ENCODE results near the gene SLIT3. TPM values are rescaled to one million over a fixed set of nuclear protein-coding genes. Genes with fewer than 3 reads are reported as not detected.

Gene SLIT3
- total RNA-seq, 4 donors from 2014 or later: 41.1 to 86.6 (median 62.7) TPM

DNA sequence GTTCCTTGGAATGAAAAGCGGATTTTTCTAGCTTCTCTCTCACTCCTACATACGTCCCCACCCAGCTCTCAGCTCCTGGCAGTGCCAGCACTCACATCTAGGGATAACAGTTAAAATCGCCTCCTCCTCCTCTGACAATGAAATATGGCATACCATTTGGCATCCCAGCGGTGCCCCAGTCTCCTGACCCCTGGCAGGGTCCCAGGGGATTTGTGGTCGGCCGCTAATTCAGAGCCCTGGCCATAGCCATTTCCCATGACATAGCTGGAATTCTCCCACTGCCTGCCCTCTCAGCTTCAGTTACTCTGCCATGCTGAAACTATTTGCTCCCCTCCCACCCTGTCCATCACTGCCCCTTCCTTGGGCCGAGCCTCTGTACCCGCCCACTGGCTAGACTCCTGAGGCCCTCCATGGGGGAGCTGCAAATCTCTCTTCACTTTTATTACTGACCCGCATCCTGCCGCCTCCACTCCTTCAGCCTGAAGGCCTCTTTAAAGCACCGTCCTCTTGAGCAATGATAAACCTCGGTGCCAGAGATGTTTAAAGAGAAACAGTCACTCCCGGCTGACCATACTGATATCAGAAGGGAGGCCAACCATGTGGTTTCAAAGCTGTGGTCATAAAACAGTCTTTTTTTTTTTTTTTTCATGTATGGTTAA lies 139.8 kb downstream of the SLIT3 start:
- Histone ChIP-seq H3K36me3 (no peaks in the 10 kb centered on the region), H3K4me1 (peaks cover 14 to 33% (median 25%) of the 10 kb centered on the region in 4 donors), H3K27me3 (no peaks in the 10 kb centered on the region), H3K9me3 (peaks cover 0 to 18% (median 15%) of the 10 kb centered on the region in 4 donors), H3K27ac (replicated peaks in 1 of 4) (peak overlapping the region; percentile 62 to 76 (median 70)), H3K4me3 (peak overlapping the region in 1 of 4 donors; percentile 27)
- WGBS: 53% methylated on average over 12 of the region's 13 CpGs
- TF ChIP-seq, protein P1, sequence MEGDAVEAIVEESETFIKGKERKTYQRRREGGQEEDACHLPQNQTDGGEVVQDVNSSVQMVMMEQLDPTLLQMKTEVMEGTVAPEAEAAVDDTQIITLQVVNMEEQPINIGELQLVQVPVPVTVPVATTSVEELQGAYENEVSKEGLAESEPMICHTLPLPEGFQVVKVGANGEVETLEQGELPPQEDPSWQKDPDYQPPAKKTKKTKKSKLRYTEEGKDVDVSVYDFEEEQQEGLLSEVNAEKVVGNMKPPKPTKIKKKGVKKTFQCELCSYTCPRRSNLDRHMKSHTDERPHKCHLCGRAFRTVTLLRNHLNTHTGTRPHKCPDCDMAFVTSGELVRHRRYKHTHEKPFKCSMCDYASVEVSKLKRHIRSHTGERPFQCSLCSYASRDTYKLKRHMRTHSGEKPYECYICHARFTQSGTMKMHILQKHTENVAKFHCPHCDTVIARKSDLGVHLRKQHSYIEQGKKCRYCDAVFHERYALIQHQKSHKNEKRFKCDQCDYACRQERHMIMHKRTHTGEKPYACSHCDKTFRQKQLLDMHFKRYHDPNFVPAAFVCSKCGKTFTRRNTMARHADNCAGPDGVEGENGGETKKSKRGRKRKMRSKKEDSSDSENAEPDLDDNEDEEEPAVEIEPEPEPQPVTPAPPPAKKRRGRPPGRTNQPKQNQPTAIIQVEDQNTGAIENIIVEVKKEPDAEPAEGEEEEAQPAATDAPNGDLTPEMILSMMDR (IDR thresholded peaks at IDR 0.05): no peak
- TF ChIP-seq POLR2AphosphoS5 (IDR thresholded peaks at IDR 0.05): peak in 1 of 2 donors; percentile 25
- intact Hi-C loops (cut with DNase I): no loop called here
- DNase-seq (ENCODE audit: extremely low spot score): no peak

DNA sequence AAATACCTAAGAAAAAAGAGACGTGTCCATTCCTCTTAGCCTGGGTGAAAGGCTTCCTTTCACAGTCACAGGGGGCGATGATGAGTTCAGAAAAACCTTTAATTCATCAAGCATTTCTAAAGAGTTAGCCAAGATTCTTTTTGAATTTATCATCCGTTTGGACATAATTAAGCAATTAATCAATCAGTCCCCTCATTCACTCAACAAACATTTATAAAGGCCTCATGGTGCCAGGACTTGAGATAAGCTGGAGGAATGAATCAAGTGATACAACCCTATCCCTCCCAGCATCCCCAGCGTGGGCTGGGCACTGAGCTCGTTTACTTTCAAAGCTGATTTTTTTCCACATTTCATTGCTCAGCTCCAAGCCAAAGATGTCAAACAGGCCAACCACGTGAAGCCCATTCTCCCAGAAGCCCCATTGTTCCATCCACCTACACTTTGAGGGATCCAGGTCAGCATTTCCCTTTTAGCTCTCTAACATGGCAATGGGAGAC lies 140.5 kb downstream of the SLIT3 start:
- H3K9me3 ChIP-seq: peaks cover 0 to 18% (median 15%) of the 10 kb centered on the region in 4 donors
- 63% methylated on average over 6 of the region's 6 CpGs for WGBS
- H3K27ac ChIP-seq (replicated peaks in 1 of 4): peak overlapping the region; percentile 62 to 76 (median 70)
- H3K27me3 ChIP-seq: no peaks in the 10 kb centered on the region
- H3K4me1 ChIP-seq: peaks cover 14 to 34% (median 25%) of the 10 kb centered on the region in 4 donors
- peak overlapping the region in 1 of 4 donors; percentile 27 for H3K4me3 ChIP-seq
- H3K36me3 ChIP-seq: no peaks in the 10 kb centered on the region
- TF ChIP-seq, protein P1 (IDR thresholded peaks at IDR 0.05): no peak
- TF ChIP-seq POLR2A (IDR thresholded peaks at IDR 0.05; ENCODE audit: low read depth) (no peak), POLR2AphosphoS5 (IDR thresholded peaks at IDR 0.05) (no peak)
- intact Hi-C loops (cut with DNase I): no loop called here
- DNase-seq (ENCODE audit: extremely low spot score): no peak

DNA sequence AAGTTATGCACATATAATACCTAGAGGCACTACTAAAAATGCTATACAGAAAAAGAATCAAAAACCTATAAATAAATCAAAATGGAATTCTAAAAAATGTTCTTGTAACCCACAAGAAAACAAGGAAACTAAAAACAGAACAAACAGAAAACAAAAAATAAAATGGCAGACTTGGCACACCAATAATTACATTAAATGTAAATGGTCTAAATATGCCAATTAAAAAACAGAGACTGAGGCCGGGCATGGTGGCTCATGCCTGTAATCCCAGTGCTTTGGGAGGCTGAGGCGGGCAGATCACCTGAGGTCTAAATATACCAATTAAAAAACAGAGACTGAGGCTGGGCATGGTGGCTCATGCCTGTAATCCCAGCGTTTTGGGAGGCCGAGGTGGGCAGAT lies 142.2 kb downstream of the SLIT3 start:
- peaks cover 0 to 18% (median 15%) of the 10 kb centered on the region in 4 donors for H3K9me3 ChIP-seq
- no peaks in the 10 kb centered on the region for H3K36me3 ChIP-seq
- intact Hi-C loops (cut with DNase I): no loop called here
- TF ChIP-seq, protein P1 (IDR thresholded peaks at IDR 0.05): no peak
- TF ChIP-seq EP300 (IDR thresholded peaks at IDR 0.05): no peak
- TF ChIP-seq POLR2A (IDR thresholded peaks at IDR 0.05; ENCODE audit: low read depth): no peak
- no peak for TF ChIP-seq POLR2AphosphoS5 (IDR thresholded peaks at IDR 0.05)
- no peaks in the 10 kb centered on the region for H3K27me3 ChIP-seq
- peaks cover 14 to 34% (median 29%) of the 10 kb centered on the region in 4 donors for H3K4me1 ChIP-seq
- H3K4me3 ChIP-seq: no peak overlapping the region
- WGBS: 93% methylated on average over 4 of the region's 4 CpGs
- DNase-seq (ENCODE audit: extremely low spot score): no peak
- H3K27ac ChIP-seq (replicated peaks in 1 of 4): no peak overlapping the region

DNA sequence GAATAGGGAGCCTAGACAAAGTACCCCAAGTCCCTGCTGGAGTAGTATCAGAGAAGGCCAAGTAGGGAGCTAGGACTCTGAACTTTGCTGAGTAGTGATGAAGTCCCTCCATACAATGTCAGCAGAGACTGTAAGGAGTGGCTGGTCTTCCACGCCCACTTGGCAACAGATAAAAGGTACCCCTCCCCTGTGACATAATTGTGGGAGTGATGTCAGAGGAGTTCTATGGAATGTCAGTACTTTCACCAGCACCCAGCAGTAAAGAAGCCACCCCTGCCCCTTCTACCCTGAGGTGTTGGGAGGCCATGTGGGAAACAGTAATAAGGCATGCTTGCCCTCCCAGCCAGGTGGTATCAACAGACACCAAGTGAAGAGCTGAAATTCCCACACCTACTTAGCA lies 143.9 kb downstream of the SLIT3 start:
- H3K4me1 ChIP-seq: peaks cover 19 to 51% (median 44%) of the 10 kb centered on the region in 4 donors
- H3K27ac ChIP-seq (replicated peaks in 1 of 4): no peak overlapping the region
- TF ChIP-seq POLR2AphosphoS5 (IDR thresholded peaks at IDR 0.05): no peak
- no peak for TF ChIP-seq POLR2A (IDR thresholded peaks at IDR 0.05; ENCODE audit: low read depth)
- no peak for TF ChIP-seq EP300 (IDR thresholded peaks at IDR 0.05)
- TF ChIP-seq, protein P1 (IDR thresholded peaks at IDR 0.05): no peak
- H3K9me3 ChIP-seq: peaks cover 0 to 18% (median 15%) of the 10 kb centered on the region in 4 donors
- no peaks in the 10 kb centered on the region for H3K36me3 ChIP-seq
- H3K4me3 ChIP-seq: no peak overlapping the region
- 89% methylated on average over 1 of the region's 1 CpG for WGBS
- no peaks in the 10 kb centered on the region for H3K27me3 ChIP-seq
- DNase-seq (ENCODE audit: extremely low spot score): no peak
- intact Hi-C loops (cut with DNase I): no loop called here

All from esophagus muscularis mucosa (tissue), 4 donors.